Activated gamma-delta T cell treated with Interleukin-2 at 50 U/mL for 16 hours (primary cell): ENCODE data around the gene TUFT1.

Experiments
- DNase-seq: peaks from one replicate; pipeline ENCODE4 v3.0.0-alpha.2; 2020

Gene TUFT1

GRCh38 chr1:151540982-151541377 is 871 bp downstream of the TUFT1 start:
- DNase-seq, result no peak

GRCh38 chr1:151541752-151542151 is 1.6 kb downstream of the TUFT1 start:
- DNase-seq, result no peak

GRCh38 chr1:151542710-151543129 is 2.6 kb downstream of the TUFT1 start:
- no peak for DNase-seq

- no peak for DNase-seq
Measured at GRCh38 chr1:151545542-151545941, 5.4 kb downstream of the TUFT1 start.

GRCh38 chr1:151546011-151546925 is 6.2 kb downstream of the TUFT1 start:
- no peak for DNase-seq

GRCh38 chr1:151547119-151547899 is 7.2 kb downstream of the TUFT1 start:
- no peak for DNase-seq

- DNase-seq, result no peak
Measured at GRCh38 chr1:151547900-151548230, 7.8 kb downstream of the TUFT1 start.

GRCh38 chr1:151549199-151549598 is 9.1 kb downstream of the TUFT1 start:
- no peak for DNase-seq

GRCh38 chr1:151553659-151554058 is 13.6 kb downstream of the TUFT1 start:
- no peak for DNase-seq

- DNase-seq, result no peak
Measured at GRCh38 chr1:151556052-151556451, 15.9 kb downstream of the TUFT1 start.

- no peak for DNase-seq
Measured at GRCh38 chr1:151562661-151563060, 22.6 kb downstream of the TUFT1 start.

- DNase-seq, result no peak
Measured at GRCh38 chr1:151563376-151563775, 23.3 kb downstream of the TUFT1 start.

GRCh38 chr1:151565502-151566189 is 25.5 kb downstream of the TUFT1 start:
- no peak for DNase-seq

- no peak for DNase-seq
Measured at GRCh38 chr1:151568626-151569088, 28.5 kb downstream of the TUFT1 start.

GRCh38 chr1:151570819-151571218 is 30.7 kb downstream of the TUFT1 start:
- DNase-seq, result no peak

- DNase-seq, result no peak
Measured at GRCh38 chr1:151574575-151575529, 34.7 kb downstream of the TUFT1 start.

GRCh38 chr1:151577173-151577572 is 37.1 kb downstream of the TUFT1 start:
- DNase-seq, result no peak

- no peak for DNase-seq
Measured at GRCh38 chr1:151578941-151579340, 38.8 kb downstream of the TUFT1 start.

- DNase-seq, result no peak
Measured at GRCh38 chr1:151579436-151580225, 39.5 kb downstream of the TUFT1 start.

- no peak for DNase-seq
Measured at GRCh38 chr1:151581451-151581850, 41.3 kb downstream of the TUFT1 start.

- no peak for DNase-seq
Measured at GRCh38 chr1:151581921-151582320, 41.8 kb downstream of the TUFT1 start.
